Transverse colon (tissue), 4 donors: ENCODE results near the gene PACC1.

ENCODE experiments used
- CTCF ChIP-seq, 5 experiments: fragments of 200-600 bp in 3 of 5; fragments of 450-650 bp in 2 of 5; sonication (generic) in 3 of 5; IDR thresholded peaks; 1 replicate in 2 of 5; 2 replicates in 3 of 5; pipeline ENCODE4 v1.5.1; 2016 to 2017; ENCODE audit warnings: antibody characterized with exemption in 5 of 5, inconsistent platforms in 3 of 5, mild to moderate bottlenecking in 2 of 5, moderate library complexity in 1 of 5
- POLR2AphosphoS5 ChIP-seq, 3 donors: sonication (generic); formaldehyde crosslinking; IDR thresholded peaks; one replicate each; pipeline ENCODE4 v1.6.1; 2016; ENCODE audit warnings: antibody characterized with exemption in 3 of 3

- TF ChIP-seq CTCF (IDR thresholded peaks at IDR 0.05) (no peak), POLR2AphosphoS5 (IDR thresholded peaks at IDR 0.05) (no peak)
Observed at GRCh38 chr1:212430416-212430815, 15.7 kb upstream of the PACC1 start.
